ENCODE results near the gene SERPINE3.

SERPINE3 gene

DNA sequence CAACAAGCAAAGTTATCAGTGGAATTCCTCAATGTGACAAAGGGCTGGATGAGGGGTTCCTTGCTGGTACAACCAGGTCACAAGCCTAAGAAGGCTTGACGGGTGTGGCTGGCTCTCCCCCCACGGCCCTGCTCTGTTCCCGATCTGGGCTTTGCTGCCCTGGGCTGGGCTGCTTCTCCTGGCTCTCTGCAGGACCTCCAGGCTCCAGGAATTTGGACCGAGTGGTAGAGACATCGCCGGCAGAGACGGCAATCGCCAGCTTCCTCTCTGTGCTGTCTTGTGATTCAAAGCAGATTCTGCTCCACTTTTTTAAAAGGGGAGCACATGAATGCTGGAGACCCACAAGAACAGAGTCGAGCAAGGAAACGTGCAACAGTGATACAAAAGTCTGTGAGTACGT, at the start of gene SERPINE3:
Gene SERPINE3 (plus strand): TSS at position 338 of the 400 bp plus-strand sequence. CDS start 1,401 bp downstream, outside the sequence.
- TF ChIP-seq ZFP30 (CRISPR knock-in tag; IDR thresholded peaks at IDR 0.05): no peak
- TF ChIP-seq, protein P1, sequence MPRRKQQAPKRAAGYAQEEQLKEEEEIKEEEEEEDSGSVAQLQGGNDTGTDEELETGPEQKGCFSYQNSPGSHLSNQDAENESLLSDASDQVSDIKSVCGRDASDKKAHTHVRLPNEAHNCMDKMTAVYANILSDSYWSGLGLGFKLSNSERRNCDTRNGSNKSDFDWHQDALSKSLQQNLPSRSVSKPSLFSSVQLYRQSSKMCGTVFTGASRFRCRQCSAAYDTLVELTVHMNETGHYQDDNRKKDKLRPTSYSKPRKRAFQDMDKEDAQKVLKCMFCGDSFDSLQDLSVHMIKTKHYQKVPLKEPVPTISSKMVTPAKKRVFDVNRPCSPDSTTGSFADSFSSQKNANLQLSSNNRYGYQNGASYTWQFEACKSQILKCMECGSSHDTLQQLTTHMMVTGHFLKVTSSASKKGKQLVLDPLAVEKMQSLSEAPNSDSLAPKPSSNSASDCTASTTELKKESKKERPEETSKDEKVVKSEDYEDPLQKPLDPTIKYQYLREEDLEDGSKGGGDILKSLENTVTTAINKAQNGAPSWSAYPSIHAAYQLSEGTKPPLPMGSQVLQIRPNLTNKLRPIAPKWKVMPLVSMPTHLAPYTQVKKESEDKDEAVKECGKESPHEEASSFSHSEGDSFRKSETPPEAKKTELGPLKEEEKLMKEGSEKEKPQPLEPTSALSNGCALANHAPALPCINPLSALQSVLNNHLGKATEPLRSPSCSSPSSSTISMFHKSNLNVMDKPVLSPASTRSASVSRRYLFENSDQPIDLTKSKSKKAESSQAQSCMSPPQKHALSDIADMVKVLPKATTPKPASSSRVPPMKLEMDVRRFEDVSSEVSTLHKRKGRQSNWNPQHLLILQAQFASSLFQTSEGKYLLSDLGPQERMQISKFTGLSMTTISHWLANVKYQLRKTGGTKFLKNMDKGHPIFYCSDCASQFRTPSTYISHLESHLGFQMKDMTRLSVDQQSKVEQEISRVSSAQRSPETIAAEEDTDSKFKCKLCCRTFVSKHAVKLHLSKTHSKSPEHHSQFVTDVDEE (CRISPR knock-in tag; IDR thresholded peaks at IDR 0.05): no peak
- TF ChIP-seq TOX (CRISPR knock-in tag; IDR thresholded peaks at IDR 0.05; ENCODE audit: borderline replicate concordance): no peak
- TF ChIP-seq ZC3H10 (CRISPR knock-in tag; IDR thresholded peaks at IDR 0.05): no peak
- no peak for ATAC-seq

DNA sequence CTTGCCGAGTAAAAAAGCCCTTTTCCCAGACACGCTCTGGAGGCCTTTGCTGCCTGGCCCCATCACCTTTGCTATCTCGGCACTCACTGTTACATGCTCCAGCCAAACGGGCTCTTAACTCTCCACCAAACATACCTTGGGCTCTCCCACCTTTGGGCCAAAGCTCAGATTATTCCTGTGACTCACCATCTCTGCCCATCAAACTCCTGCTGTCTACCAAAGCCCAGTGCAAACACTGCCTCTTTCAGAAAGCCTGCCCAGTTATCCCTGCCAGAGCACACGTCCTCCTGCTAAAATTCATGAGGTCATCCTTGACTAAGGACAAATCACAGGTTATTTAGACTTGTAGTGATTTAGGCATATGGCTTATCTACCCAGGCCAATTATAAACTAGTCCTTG, 48.1 kb upstream of the SERPINE3 start:
- TF ChIP-seq ZFP3 (CRISPR knock-in tag; IDR thresholded peaks at IDR 0.05): peak; percentile 91
- TF ChIP-seq, protein P2, sequence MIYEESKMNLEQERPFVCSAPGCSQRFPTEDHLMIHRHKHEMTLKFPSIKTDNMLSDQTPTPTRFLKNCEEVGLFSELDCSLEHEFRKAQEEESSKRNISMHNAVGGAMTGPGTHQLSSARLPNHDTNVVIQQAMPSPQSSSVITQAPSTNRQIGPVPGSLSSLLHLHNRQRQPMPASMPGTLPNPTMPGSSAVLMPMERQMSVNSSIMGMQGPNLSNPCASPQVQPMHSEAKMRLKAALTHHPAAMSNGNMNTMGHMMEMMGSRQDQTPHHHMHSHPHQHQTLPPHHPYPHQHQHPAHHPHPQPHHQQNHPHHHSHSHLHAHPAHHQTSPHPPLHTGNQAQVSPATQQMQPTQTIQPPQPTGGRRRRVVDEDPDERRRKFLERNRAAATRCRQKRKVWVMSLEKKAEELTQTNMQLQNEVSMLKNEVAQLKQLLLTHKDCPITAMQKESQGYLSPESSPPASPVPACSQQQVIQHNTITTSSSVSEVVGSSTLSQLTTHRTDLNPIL (CRISPR knock-in tag; IDR thresholded peaks at IDR 0.05; ENCODE audit: low read depth): no peak
- peak; percentile 55 for ATAC-seq

DNA sequence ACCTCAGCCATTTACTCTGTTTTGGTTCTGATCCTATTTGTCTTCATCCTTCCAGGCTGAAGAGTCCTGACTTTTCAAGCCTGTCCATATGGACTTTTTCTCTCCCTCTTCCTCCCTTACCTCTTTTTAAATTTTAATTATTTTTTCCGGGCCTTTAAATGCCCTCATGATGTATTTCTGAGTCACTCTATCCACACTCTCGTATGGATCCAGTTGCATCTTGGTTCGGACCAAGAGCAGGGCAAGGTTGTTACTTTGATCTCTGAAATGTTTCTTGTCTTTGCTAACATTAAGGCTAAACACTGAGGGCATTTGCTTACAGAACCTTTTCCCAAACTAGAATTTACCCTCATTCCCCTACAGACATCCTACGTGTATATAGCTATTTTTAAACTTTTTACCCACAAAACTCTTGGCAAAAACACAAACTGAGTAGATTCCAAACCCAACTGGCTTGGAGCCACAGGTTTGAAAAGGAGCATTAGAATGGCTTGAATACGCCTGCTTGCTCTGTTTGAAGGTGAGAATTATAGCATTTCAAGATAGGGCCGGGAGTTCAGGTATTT, 47.4 kb upstream of the SERPINE3 start:
- no peak for TF ChIP-seq CSDC2 (CRISPR knock-in tag; IDR thresholded peaks at IDR 0.05)
- no peak for TF ChIP-seq ZNF565 (CRISPR knock-in tag; conservative IDR thresholded peaks at IDR 0.05; ENCODE audit: low read depth)
- TF ChIP-seq ZFP3 (CRISPR knock-in tag; IDR thresholded peaks at IDR 0.05): no peak
- no peak for TF ChIP-seq SNAI2 (CRISPR knock-in tag; IDR thresholded peaks at IDR 0.05)
- TF ChIP-seq, protein P1 (CRISPR knock-in tag; IDR thresholded peaks at IDR 0.05): no peak
- peak; percentile 50 for ATAC-seq

DNA sequence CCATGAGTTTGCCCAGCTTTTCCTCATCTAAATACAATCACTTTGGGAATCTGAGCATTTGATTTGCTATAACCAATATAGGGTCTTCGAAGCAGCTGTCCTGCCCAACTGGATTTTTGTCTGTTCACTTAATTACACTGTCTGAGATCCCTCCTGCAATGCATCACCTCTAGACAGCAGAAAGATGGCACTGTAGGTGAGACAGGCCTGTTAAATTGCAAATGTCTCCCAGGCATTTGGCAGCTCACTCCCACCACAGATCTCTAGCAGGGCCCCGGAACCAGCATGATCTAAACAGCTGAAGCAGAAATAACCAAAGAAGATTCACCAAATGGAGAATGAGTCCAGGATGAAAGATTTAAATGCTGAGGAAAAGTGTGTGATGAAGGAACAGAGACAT, 41.9 kb upstream of the SERPINE3 start:
- no peak for TF ChIP-seq ARNTL (CRISPR knock-in tag; IDR thresholded peaks at IDR 0.05; ENCODE audit: borderline replicate concordance, low read depth)
- TF ChIP-seq, protein P3, sequence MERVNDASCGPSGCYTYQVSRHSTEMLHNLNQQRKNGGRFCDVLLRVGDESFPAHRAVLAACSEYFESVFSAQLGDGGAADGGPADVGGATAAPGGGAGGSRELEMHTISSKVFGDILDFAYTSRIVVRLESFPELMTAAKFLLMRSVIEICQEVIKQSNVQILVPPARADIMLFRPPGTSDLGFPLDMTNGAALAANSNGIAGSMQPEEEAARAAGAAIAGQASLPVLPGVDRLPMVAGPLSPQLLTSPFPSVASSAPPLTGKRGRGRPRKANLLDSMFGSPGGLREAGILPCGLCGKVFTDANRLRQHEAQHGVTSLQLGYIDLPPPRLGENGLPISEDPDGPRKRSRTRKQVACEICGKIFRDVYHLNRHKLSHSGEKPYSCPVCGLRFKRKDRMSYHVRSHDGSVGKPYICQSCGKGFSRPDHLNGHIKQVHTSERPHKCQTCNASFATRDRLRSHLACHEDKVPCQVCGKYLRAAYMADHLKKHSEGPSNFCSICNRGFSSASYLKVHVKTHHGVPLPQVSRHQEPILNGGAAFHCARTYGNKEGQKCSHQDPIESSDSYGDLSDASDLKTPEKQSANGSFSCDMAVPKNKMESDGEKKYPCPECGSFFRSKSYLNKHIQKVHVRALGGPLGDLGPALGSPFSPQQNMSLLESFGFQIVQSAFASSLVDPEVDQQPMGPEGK (CRISPR knock-in tag; IDR thresholded peaks at IDR 0.05; ENCODE audit: borderline replicate concordance): no peak
- no peak for TF ChIP-seq ZNF8 (CRISPR knock-in tag; IDR thresholded peaks at IDR 0.05)
- TF ChIP-seq BACH2 (CRISPR knock-in tag; IDR thresholded peaks at IDR 0.05; ENCODE audit: borderline replicate concordance): no peak
- no peak for TF ChIP-seq TCF4 (CRISPR knock-in tag; IDR thresholded peaks at IDR 0.05; ENCODE audit: borderline replicate concordance)
- TF ChIP-seq ZC3H10 (CRISPR knock-in tag; IDR thresholded peaks at IDR 0.05): no peak
- no peak for TF ChIP-seq ZFP30 (CRISPR knock-in tag; IDR thresholded peaks at IDR 0.05)
- TF ChIP-seq TOX (CRISPR knock-in tag; IDR thresholded peaks at IDR 0.05; ENCODE audit: borderline replicate concordance): no peak
- TF ChIP-seq, protein P4, sequence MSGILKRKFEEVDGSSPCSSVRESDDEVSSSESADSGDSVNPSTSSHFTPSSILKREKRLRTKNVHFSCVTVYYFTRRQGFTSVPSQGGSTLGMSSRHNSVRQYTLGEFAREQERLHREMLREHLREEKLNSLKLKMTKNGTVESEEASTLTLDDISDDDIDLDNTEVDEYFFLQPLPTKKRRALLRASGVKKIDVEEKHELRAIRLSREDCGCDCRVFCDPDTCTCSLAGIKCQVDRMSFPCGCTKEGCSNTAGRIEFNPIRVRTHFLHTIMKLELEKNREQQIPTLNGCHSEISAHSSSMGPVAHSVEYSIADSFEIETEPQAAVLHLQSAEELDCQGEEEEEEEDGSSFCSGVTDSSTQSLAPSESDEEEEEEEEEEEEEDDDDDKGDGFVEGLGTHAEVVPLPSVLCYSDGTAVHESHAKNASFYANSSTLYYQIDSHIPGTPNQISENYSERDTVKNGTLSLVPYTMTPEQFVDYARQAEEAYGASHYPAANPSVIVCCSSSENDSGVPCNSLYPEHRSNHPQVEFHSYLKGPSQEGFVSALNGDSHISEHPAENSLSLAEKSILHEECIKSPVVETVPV (CRISPR knock-in tag; IDR thresholded peaks at IDR 0.05): no peak
- TF ChIP-seq ZNF565 (CRISPR knock-in tag; conservative IDR thresholded peaks at IDR 0.05; ENCODE audit: low read depth): no peak
- no peak for ATAC-seq

All from SK-N-SH treated with all-trans-retinoic acid at 6 μM for 48 hours (cell line).